HG03571 (cell line): ENCODE measurements around the gene FAH.
A peak's percentile ranks its signal among the peaks of the same experiment; 100 is the strongest.
"Not testable (repeated sequence)": the region's sequence is repeated elsewhere in the genome, so short reads cannot be mapped to it uniquely, and the experiment has no call there.

Experiments
- ATAC-seq: cut with Tn5 transposase; IDR thresholded peaks from one replicate; pipeline ENCODE4 v1.9.1; 2021; ENCODE audit not compliant: unreplicated experiment

The FAH gene

DNA sequence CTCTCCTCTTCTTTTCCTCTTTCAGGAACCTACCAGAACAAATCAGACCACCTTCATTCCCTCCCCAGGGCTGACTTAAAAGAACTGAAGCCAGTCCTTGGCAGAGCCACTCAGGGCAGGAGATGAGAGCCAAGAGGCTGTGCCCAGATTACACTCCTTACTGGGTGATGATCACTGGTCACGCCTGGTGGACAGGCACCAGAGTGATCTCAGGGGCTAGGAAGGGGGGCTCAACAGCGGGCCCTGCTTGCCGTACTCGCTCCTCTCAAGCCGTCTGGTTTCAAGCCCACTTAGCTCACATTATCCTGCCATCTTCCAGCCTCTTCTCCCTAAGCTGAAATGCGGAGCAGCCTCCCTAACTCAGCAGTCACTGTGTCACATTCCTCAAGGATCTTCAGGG lies 1.7 kb upstream of the FAH start:
- ATAC-seq: no peak

DNA sequence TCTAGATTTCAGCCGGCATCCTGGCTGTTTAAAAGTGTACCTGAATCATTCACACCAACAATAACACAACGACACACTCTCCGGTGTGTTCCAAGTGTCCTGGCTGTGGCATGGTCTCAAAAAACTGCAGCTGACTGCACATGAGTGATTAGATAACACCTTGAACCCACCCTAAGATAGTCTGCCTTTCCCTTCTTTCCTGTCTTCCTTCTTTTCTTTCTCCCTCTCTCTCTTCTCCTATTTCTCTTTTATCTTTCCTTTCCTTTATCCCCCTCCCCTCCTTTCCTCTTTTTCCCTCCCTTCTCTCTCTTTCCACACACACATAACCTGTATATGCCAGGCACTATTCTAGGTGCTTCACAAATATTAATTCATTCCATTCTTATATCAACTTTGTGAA lies 1.2 kb upstream of the FAH start:
- no peak for ATAC-seq

DNA sequence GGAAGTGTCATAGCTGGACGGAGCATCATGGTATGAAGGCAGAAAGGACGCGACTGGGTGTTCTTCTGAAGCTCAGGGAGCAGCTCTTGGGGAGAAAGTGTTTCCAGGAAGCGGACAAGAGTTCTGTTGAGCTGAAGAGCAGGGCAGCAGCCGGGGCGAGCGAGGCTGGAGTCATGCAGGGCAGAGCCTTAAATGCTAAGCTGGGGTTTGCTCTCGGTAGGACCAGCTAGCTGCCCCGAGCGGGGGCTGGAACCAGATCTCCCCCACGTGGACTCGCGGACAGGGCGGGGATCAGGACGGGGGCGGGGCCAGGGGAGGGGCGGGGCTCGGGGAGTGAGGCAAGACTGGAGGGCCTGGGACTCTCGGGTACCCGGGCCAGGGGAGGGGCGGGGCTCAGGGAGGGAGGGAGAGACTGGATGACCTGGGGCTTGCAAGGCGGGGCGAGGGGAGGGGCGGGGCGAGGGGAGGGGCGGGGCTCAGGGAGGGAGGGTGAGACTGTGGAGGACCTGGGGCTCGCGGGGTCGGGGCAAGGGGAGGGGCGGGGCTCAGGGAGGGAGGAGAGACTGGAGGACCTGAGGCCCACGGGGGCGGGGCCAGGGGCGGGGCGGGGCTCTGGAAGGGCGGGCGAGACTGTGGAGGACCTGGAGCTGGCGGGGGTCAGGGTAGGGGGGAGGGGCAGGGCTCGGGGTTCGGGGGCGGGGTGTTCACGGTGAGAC lies 461 bp upstream of the FAH start:
- peak; percentile 52 for ATAC-seq

DNA sequence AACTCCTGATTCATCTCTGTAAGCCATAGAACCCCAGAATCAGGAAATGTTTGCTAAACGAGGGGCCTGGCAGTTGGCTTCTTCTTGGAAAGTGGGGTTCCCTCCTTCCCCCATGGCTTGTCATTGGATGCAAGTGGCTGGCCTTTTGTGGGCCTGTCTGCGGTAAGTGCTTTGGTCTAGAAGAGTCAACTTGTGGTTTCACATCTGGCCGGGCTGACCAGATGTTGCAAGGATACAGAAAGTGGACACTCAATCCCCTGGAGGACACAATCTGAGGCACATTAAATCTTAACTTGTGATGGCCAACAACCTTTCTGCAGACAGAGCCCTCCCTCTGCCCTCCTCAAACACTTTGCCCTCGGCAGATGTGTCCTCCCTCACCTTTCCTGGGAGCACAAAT lies 1.1 kb downstream of the FAH start:
- ATAC-seq: no peak

DNA sequence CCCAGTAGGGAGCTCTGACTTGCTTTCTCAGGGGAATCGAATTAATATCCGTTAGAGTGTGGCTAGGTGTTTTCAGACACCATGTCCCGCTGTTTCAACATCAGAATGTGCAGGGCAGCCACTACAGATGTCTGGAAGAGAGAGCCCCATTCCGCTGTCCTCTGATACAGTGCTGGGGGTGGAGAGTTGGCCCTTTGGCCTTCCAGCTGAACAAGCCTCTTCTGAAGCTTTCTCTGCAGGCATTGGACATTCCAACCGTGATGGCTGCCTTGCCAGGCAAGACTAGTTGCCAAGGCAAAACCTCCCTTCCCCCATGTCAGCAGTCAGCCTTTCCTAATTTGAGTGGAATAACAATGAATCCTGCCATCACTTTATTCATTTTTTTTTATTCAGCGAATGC lies 1.5 kb downstream of the FAH start:
- no peak for ATAC-seq

DNA sequence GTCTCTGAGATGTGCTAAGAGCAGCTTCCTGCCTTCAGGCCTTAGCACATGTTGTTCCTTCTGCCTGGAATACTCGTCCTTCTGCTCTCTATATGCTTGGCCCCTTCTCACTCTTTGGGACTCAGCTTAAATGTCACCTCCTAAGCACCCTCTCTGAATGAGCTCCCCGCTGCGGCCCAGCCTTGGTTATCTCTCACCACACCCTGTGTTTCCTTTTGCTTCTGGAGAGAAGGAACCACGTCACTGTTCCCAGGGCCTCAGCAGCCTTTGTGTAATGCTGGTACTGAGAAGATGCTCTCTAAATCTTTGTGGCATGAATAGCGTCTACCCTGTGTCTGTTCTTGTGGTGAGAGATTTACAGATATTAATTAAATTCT lies 2.2 kb downstream of the FAH start:
- ATAC-seq: no peak

DNA sequence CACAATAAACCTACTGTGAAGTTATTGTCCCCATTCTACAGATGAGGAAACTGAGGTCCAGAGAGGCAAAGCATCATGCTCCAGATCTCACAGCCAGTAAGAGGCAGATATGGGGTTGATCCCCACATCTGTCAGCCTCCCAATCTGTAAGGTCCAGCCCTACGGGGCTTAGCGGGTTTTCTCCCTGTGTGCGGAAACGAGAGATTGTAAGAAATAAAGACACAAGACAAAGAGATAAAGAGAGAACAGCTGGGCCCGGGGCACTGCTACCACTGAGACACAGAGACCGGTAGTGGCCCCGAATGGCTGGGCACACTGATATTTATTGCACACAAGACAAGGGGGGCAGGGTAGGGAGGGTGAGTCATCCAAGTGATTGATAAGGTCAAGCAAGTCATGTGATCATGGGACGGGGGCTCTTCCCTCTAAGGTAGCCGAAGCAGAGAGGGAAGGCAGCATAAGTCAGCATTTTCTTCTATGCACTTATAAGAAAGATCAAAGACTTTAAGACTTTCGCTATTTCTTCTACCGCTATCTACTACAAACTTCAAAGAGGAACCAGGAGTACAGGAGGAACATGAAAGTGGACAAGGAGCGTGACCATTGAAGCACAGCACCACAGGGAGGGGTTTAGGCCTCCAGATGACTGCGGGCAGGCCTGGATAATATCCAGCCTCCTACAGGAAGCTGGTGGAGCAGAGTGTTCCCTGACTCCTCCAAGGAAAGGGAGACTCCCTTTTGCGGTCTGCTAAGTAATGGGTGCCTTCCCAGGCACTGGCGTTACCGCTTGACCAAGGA lies 2.8 kb downstream of the FAH start:
- ATAC-seq: not testable (repeated sequence)

DNA sequence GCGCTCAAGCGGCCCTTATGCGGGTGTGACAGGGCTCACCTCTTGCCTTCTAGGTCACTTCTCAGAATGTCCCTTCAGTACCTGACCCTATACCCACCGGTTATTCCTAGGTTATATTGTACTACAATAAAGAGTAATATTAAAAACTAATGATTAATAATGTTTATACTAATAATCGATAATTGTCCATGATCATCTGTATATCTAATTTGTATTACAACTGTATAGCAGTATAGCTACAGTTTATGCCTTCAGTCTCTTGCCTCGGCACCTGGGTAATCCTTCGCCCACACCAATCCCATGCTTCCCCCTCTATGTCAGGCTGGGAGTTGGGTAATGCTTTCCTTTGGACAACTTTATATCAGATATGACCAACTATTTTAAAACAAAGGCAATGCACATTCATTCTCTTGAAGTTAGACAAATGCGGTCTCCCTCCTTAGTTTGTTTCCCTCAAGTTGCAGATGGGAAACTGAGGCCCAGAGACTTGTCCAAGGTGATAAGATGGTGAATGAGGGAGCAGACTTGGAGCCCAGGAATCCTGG lies 3.4 kb downstream of the FAH start:
- no peak for ATAC-seq

DNA sequence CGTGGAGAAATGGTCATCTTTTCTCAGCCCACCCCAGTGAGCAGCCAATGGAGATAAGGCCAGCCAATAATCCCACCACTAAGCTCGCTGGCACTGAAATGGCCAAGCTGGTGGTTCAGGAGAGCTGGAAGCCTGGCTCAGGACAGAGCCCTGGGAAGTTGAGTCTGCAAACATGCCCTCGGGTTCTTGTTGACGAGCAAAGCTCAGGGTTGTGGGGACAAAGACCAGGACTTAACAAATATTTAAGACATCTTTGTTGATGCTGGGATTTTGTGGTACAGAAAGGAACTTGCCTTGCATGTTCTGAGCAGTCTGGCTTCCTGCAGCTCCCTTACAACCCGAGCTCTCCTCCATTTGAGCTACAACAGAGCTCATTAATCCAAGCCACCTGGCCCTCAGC lies 4.4 kb downstream of the FAH start:
- no peak for ATAC-seq

DNA sequence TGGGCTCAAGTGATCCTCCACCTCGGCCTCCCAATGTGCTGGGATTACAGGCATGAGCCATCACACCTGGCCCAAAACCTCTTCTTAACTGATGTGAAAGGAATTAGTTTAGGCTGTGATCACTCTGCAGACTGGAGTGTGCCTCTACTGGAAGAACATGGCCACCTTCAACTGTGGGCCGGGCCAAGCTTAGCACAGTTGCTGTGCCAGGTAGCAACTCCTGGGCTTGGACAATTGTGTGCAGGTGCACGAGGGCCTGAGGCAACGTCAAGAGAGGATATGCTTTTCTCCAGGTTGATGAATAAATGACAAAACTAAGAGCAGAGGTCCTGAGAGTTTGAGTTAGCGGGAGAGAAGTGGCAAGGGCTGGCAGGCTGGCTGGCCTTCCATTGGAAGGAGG lies 6.5 kb downstream of the FAH start:
- ATAC-seq: no peak

DNA sequence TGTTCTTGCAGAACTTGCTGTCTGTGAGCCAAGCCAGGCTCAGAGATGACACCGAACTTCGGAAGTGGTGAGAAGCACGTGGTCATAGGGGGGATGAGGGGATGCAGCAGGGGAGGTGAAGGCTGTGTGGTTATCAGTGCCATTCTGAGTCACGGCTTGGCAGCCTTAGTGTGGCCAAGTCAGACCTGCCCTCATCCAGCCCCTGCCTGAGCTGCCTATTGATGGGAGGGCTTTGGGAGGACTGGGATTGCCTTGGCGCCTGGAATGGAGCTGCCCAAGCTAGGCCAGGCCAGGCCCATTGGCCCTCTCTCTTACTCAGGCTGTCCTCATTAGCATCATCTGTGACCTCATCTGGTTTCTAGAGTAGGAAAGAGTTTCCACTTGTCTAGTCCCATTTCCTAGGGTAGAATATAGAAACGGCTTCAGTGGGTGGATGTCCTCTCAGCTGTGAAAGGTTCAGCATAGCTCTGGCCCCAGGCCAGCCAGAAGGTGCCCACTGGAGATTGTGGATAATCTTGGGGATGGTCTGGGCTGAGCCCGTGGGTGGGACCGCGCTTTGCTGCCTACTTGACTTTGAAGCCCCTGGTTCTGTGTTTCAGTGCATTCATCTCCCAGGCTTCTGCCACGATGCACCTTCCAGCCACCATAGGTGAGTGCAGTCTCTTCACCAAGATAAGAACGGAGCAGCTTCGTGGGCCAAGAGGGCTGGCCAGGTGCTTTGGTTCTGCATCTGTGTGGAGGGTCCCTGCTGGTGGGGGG lies 7.2 kb downstream of the FAH start:
- ATAC-seq: no peak

DNA sequence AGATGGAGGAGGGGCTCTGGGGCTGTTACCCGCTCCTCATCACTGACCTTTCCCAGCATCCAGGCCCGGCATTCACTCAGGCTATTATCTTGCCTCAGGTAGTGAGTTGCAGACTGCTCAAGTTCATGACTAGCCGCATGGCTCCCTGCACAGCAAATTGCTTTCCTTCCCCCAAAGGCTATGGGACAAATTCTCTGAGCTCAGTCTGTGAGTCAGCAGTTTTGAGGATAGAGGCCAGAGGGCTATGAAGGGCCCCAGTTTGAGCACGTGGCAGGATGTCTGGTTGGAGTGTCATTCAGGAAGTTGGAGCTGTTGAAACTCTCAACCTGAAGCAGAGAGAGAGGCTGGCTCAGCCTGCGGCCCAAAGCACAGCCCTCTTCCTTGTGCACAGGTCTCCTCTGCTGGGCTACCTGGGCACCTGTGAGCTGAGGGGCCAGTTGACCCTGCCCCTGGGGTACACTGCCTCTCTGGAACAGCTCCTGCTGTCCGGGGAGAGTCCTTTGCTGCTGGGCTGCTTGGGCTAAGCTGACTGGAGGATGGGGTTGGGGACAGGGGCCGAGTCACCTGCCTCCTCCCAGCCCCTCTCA lies 7.9 kb downstream of the FAH start:
- ATAC-seq: peak; percentile 87

DNA sequence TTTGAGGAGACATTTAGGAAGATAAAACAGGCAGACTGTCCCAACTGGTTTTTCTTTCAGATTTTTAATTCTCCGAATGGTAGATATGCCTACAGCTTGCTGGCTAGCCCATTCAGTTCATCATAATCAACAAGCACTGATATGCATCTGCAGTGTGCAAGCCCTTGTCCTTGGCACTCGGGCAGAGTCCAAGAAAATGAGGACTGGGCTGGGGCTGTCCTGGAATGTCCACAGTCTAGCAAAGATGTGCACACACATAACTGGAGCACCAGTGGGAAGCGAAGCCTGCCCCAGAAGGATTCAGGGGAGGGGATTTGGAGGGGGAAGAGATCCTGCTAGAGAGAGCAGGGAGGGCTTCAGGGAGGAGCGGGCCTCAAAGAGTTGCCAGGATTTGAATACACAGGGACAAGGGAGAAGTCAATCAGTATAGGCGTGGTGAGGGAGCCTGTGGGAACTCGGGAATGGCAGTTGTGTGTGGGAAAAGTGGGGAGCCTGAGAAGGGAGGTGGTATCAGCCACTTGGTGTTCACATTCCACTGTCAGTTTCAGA lies 8.7 kb downstream of the FAH start:
- ATAC-seq: no peak

DNA sequence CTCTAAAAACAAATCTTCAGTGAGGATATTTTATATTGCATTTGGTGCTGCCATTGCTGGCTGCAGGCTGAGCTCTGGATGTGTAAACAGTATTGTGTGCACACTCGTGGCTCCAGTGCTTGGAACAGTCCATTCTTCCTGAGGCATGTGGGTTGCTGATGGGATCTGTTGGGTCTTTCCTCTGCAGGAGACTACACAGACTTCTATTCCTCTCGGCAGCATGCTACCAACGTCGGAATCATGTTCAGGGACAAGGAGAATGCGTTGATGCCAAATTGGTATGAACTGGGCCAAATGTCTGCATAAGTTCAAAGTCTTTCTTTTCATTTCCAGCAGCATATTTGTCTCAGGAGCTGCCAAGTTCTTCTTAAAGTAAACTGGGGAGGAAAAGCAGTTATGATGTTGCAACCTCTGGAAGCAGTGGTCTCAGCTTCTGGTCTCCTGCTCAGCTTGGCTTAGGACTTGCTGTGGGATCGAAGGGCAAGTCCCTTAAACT lies 9.3 kb downstream of the FAH start:
- ATAC-seq: no peak

DNA sequence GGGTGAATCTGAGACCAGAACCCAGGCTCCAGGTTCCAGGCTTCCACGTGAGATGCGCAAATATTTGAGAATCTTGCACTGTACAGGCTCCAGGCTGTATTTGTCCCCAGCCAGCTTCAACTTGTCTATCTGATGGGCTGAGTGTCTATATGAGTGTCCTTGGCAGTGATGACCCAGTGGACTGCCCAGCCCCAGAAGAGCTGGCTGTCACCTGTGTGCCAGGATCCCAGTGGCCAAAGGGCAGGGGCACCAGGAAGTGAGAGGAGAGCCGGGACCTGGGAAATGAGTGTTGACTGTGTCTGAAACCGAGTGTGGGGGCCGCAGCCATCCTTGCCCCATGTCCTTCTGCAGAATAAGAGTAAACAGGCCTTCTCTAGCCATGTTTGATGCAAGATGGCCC lies 10.4 kb downstream of the FAH start:
- no peak for ATAC-seq

DNA sequence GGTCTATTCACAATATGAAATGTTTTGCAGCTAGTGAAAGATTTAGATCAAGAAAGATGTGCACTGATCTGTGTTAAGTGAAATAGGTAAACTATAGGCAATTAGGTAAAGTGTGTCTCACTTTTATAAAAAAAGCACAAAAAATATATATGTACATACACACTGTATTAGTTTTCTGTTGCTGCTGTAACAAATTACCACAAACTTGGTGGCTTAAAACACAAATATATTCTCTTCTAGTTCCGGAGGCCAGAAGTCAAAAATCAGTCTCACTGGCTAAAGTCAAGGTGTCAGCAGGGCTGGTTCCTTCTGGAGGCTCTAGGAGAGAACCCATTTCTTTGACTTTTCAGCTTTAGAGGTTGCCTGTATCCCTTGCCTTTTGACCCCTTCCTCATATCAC lies 11.1 kb downstream of the FAH start:
- ATAC-seq: no peak

DNA sequence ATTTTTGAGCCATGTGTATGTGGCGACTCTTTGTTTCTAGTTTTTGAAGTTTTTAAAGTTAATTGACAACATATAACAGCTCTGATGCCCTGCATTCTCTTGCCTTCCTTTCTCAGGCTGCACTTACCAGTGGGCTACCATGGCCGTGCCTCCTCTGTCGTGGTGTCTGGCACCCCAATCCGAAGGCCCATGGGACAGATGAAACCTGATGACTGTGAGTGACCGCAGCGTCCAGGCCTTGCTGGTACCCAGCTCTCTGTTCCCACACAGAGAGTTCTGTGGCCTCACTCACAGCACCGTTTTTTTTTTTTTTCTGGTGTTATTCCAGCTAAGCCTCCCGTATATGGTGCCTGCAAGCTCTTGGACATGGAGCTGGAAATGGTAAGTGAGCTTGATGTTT lies 15.1 kb downstream of the FAH start:
- ATAC-seq: no peak

DNA sequence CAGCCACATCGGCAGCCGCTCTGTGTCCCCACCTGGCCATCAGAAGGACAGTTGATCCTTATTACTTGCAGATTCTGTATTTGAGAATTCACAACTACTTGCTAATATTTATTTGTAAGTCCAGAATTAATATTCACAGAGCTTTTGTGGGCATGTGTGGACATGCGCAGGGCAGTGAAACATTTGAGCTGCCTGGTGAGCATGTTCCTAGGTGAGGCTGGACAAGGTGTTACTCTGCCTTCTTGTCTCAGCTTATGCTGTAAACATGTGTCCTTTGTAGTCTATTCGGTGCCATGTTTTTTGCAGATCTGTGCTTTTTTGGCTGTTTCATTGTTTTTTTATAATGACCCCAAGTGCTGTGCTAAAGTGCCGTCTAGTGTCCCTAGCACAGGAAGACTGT lies 15.6 kb downstream of the FAH start:
- ATAC-seq: no peak

DNA sequence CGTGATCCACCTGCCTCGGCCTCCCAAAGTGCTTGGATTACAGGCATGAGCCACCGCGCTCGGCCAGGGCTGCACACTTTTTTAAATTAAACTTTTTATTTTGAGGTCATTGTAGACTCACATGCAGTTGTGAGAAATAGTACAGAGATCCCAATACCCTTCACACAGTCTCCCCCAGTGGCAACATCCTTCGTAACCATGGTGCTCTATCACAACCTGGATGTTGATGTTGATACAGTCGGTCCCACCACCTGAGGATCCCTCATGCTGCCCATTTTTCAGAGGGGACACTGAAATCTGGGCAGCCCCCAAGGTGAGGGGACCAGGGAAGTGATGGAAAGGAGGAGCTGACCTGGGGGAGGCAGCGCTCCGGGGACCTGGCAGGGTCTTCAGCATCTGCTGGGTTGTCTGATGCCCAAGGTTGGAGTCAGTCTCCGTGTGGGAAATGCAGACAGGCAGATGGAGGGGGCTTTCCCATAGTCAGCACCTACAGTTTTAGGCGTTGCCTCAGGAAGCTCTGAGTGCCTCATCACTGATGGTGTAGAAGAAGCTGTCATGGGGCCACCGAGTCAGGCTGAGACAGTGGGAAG lies 17.1 kb downstream of the FAH start:
- ATAC-seq: no peak

DNA sequence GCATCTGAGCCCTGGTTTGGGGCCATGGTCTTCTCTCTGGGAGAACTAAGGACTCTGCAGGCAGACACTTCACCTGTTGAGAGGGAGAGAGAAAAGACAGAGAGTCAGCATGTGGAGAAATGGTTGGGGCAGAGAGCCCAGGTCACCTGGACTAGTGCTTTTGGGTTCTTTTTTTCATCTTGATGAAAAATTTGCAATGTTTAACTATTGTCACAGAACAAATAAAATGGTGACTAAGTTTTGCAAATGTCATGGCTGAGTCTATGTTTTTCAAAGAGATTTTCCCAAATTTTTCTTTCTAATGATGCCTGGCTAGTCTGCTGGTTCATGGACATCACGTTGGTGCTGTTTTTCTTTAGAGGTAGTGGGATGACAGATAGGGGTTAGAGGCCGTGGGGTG lies 17.8 kb downstream of the FAH start:
- no peak for ATAC-seq

DNA sequence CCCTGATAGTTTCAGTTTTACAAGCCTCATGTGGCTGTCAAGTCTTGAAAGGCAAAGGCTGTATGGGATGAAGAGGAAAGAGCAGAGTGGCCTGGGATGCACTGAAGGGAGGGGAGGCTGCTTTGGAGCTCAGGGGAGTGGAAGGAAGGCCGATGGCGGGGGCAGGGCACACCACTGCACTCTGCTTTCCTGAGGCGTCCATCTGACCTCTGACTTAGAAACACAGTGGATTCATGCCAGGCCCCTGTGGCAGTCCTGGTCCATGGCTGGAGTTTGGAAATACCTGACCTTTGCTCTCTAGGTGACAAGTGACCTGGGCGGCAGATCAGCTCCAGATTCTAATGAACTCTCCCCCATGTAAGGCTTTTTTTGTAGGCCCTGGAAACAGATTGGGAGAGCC lies 19.0 kb downstream of the FAH start:
- ATAC-seq: no peak
